ENCODE results near the gene HEPN1. TPM values are rescaled to one million over a fixed set of nuclear protein-coding genes. Genes with fewer than 3 reads are reported as not detected.

HEPN1 gene
- total RNA-seq, 1 donor from 2014 or later: not detected

DNA sequence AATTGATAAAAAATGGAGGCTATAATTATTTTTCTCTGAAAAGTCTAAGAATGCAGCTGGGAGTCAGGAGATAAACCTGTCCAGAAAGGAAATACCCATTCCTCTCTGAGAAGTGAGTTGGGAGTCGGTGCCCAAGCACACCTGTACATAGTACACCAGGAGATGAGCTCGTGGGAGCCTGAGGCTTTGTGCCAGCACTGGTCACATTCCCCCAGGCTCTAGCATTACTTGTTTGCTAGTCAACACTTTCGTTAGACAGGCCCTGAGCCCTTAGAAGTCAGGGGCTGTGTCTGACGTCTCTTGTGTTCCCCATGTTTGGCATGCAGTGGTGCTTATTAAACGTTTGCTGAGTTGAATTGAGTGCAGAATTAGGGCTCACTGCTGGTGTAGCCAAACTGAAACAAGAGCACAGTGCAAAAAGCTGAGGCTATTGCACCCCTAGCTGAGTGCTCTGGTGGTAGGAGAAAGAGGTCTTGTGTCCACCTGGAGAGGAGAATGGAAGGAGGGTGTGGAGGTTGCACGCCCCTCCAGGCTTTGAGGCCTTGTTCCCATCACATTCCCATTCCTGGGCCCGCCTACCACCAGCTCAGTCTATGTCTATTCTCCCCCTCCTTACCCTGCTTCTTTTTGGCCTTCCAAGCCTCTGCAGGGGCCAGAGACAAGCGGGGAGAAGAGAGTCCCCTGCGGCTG is 28.2 kb upstream of the HEPN1 start:
- H3K4me2 ChIP-seq: peak overlapping the region; percentile 12
- H3K4me3 ChIP-seq: no peak overlapping the region
- peaks cover 24% of the 10 kb centered on the region for H3K27me3 ChIP-seq
- no peak overlapping the region for H3K9ac ChIP-seq
- no peak for DNase-seq (ENCODE audit: low spot score)
- H3K4me3 Mint-ChIP-seq: no peak overlapping the region
- peak overlapping the region; percentile 50 for H2AFZ ChIP-seq (replicated peaks)
- no peaks in the 10 kb centered on the region for H3K9me3 ChIP-seq (ENCODE audit: low read depth)
- H3F3A ChIP-seq (ENCODE audit: low read depth): no peaks in the 10 kb centered on the region
- no peaks in the 10 kb centered on the region for H3K36me3 ChIP-seq
- H3K9me3 Mint-ChIP-seq: no peaks in the 10 kb centered on the region
- no peaks in the 10 kb centered on the region for H3K4me1 Mint-ChIP-seq
- H3K4me1 ChIP-seq: peaks cover 6% of the 10 kb centered on the region
- no peaks in the 10 kb centered on the region for H4K20me1 ChIP-seq (ENCODE audit: low read depth)
- H3K36me3 Mint-ChIP-seq: no peaks in the 10 kb centered on the region
- H3K27me3 Mint-ChIP-seq (ENCODE audit: insufficient read depth, low read depth): peaks cover 9% of the 10 kb centered on the region
- H3K27ac Mint-ChIP-seq: no peak overlapping the region
- TF ChIP-seq EZH2phosphoT487 (IDR thresholded peaks at IDR 0.05) (no peak), EZH2 (IDR thresholded peaks at IDR 0.05) (no peak)
- TF ChIP-seq, protein P1, sequence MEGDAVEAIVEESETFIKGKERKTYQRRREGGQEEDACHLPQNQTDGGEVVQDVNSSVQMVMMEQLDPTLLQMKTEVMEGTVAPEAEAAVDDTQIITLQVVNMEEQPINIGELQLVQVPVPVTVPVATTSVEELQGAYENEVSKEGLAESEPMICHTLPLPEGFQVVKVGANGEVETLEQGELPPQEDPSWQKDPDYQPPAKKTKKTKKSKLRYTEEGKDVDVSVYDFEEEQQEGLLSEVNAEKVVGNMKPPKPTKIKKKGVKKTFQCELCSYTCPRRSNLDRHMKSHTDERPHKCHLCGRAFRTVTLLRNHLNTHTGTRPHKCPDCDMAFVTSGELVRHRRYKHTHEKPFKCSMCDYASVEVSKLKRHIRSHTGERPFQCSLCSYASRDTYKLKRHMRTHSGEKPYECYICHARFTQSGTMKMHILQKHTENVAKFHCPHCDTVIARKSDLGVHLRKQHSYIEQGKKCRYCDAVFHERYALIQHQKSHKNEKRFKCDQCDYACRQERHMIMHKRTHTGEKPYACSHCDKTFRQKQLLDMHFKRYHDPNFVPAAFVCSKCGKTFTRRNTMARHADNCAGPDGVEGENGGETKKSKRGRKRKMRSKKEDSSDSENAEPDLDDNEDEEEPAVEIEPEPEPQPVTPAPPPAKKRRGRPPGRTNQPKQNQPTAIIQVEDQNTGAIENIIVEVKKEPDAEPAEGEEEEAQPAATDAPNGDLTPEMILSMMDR (IDR thresholded peaks at IDR 0.05): no peak
- no peak overlapping the region for H3K27ac ChIP-seq
- H3K79me2 ChIP-seq (ENCODE audit: low read depth): no peaks in the 10 kb centered on the region

DNA sequence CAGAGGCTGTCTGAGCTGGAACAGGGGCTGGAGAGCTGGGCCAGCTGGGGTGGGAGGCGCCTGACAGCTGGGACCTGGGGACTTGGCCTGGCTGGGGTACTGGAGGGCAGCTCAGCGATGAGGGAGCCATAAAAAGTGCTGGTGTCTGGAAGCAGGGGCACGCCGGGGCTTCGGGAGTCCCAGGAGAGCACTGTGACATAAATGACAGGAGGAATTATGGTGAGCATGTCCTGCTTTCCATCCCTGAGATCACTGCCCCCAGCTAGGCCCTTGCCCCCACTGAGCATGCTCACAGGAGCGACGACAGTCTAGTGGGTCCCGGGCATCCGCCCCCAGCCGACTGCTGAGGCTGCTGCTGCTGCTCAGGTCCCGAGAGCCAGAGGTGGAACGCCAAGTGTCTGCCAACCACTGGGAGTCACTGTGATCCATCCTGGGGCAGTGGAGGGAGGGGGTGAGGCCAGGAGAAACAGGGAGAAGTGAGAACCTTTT is 27.6 kb upstream of the HEPN1 start:
- TF ChIP-seq, protein P1 (IDR thresholded peaks at IDR 0.05): no peak
- TF ChIP-seq EZH2phosphoT487 (IDR thresholded peaks at IDR 0.05) (no peak), EZH2 (IDR thresholded peaks at IDR 0.05) (no peak)
- DNase-seq (ENCODE audit: low spot score): no peak
- no peaks in the 10 kb centered on the region for H3K36me3 Mint-ChIP-seq

DNA sequence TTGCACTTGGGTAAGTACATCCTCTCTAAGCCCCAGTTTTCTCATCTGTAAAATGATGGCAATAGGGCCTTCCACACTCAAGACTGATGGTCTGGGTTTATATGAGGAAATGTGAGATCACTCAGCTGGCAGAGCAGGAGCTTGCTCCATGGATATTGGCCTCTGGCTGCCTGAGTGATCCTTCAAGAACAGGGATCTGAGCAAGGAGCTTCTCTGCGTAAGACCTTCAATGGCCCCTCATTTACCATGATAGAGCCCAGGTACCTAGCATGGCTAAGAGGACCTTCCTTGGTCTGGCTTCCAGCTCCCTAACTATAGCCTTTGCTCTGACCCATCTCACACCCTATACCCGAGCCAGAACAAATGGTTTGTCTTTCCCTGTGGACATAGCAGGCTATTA is 26.9 kb upstream of the HEPN1 start:
- no peak overlapping the region for H3K4me3 Mint-ChIP-seq
- no peaks in the 10 kb centered on the region for H3K79me2 ChIP-seq (ENCODE audit: low read depth)
- no peaks in the 10 kb centered on the region for H3K36me3 Mint-ChIP-seq
- no peak for DNase-seq (ENCODE audit: low spot score)
- H2AFZ ChIP-seq (replicated peaks): no peak overlapping the region
- H3F3A ChIP-seq (ENCODE audit: low read depth): no peaks in the 10 kb centered on the region
- no peak overlapping the region for H3K4me2 ChIP-seq
- H3K27ac ChIP-seq: no peak overlapping the region
- no peaks in the 10 kb centered on the region for H4K20me1 ChIP-seq (ENCODE audit: low read depth)
- no peaks in the 10 kb centered on the region for H3K9me3 Mint-ChIP-seq
- H3K27me3 Mint-ChIP-seq (ENCODE audit: insufficient read depth, low read depth): peaks cover 8% of the 10 kb centered on the region
- TF ChIP-seq, protein P1 (IDR thresholded peaks at IDR 0.05): no peak
- TF ChIP-seq EZH2 (IDR thresholded peaks at IDR 0.05) (no peak), EZH2phosphoT487 (IDR thresholded peaks at IDR 0.05) (no peak)
- H3K36me3 ChIP-seq: no peaks in the 10 kb centered on the region
- H3K4me1 ChIP-seq: peaks cover 6% of the 10 kb centered on the region
- H3K4me1 Mint-ChIP-seq: no peaks in the 10 kb centered on the region
- no peak overlapping the region for H3K27ac Mint-ChIP-seq
- peaks cover 24% of the 10 kb centered on the region for H3K27me3 ChIP-seq
- no peak overlapping the region for H3K9ac ChIP-seq
- H3K9me3 ChIP-seq (ENCODE audit: low read depth): no peaks in the 10 kb centered on the region
- H3K4me3 ChIP-seq: no peak overlapping the region

More for the DNA sequence above, 27.6 kb upstream of the HEPN1 start:
- Mint-ChIP-seq H3K4me1 (no peaks in the 10 kb centered on the region), H3K27me3 (ENCODE audit: insufficient read depth, low read depth) (peaks cover 9% of the 10 kb centered on the region), H3K27ac (no peak overlapping the region), H3K4me3 (no peak overlapping the region), H3K9me3 (no peaks in the 10 kb centered on the region)
- Histone ChIP-seq H3K36me3 (no peaks in the 10 kb centered on the region), H3K4me2 (peak overlapping the region; percentile 12), H3K27ac (no peak overlapping the region), H2AFZ (replicated peaks) (peak overlapping the region; percentile 50), H3K4me3 (no peak overlapping the region), H3K79me2 (ENCODE audit: low read depth) (no peaks in the 10 kb centered on the region), H3K9ac (no peak overlapping the region), H3K9me3 (ENCODE audit: low read depth) (no peaks in the 10 kb centered on the region), H3K4me1 (peaks cover 6% of the 10 kb centered on the region), H3F3A (ENCODE audit: low read depth) (no peaks in the 10 kb centered on the region), H4K20me1 (ENCODE audit: low read depth) (no peaks in the 10 kb centered on the region), H3K27me3 (peaks cover 24% of the 10 kb centered on the region)

Measured in neural progenitor cell (in vitro differentiated cells).